NCI-H524 treated with DMSO at 0.1 percent for 48 hours (cell line): ENCODE measurements around the gene LRBA.

ENCODE experiments used
- DNase-seq: peaks from one replicate; lab custom pipeline; 2025; lab: John Stamatoyannopoulos, UW

The LRBA gene

DNA sequence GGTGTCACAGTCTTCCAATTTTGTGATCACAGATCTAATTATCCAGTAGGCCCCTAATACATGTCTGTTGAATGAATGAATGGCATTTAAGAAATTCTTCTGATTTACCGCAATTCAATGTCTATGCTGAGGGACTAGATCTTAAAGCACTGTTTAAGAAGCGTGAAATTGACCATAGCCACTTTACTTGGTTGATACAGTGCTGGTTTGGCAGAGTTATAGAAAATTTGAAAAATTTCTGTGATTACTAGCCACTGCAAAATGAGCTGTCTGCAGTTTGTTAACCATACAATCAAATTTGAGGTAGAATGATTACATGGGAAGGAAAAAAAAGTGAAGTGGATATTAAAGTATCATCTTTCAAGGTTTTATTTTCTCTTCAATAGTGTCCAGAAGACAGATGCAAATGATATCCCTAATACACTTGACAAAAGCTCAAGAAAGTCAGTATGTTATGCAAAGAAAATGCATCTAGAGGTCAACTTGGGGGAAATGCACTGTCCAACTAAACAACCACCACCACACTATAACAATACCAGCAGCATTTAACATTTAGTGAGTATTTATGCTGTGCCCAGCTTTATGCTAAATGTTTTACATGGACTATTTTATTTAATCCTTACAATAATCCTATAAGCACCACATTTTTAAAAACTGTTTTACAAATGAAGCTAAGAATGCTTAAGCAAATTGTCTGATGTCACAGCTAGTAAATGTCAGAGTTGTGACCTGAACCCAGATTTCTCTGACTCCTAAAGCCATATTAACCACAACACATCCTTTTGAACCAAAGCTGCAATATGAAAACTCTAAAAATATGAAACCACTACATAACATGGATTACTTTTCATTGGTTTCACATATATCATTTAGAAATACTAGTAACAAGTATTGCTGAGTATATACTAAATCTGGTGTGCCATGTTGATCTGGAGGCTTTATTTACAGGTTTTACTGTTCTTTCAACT is 651.1 kb downstream of the LRBA start:
- DNase-seq, result no peak

DNA sequence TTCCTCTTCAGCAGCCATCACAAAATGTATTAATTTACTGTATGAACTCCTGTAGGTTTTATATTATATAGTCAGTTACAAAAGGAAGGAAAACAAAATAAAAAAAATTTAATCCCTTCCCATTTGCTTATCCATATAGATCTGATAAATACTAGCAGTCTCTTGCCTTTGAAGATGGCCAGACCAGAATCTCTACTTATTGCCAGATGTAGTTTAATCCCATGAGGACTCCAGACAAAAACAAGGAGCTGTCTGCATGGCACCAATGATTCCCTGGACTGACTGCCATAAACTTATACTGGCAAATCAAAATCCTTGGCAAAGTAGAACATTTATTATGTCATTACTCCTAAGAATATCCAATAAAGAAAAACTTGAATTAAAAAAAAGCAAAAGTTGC is 656.4 kb downstream of the LRBA start:
- DNase-seq, result no peak

DNA sequence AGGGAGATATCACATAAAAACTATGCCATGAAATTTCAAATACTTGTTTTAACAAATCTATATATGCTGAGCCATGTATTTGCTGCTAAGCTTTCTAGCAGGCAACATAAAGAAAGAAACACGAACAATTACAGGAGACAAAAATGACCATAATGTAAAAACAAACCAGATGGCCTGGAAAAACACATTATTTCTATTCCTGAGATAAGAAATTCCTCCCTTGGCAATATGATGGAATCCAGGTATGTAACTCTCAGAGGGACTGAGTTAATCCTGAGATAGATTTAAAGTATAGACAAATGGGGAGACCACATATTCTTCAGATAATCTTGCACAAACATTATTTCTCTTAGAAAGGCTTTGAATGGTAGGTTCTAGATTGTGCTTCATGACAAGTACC is 657.3 kb downstream of the LRBA start:
- no peak for DNase-seq

DNA sequence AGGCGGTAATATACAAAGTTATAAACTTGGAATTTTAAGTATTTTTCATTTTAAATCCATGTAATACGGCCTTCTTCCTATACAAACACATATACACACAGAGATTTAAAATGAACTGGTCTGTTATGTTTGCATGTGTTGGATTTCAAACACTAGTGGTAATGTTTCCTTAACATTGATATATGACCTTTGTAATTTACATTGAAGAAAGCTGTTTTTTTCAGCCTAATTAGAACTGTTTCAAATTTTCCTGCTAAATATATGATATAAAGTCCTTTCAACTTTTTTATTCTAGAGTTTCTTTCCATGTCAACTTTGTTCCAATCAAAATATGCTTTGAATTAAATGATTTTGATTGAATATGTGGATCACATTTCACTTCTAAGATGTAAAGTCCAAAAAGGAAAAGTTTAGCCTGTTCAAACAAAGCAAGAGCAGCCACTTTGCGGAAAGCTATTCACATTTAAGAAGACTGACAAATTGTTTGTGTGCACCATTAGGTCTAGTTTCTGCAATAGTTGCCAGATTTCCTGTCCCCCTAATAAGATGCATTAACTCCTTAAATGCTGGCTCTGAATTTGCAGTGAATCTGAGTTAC is 659.1 kb downstream of the LRBA start:
- DNase-seq, result no peak

DNA sequence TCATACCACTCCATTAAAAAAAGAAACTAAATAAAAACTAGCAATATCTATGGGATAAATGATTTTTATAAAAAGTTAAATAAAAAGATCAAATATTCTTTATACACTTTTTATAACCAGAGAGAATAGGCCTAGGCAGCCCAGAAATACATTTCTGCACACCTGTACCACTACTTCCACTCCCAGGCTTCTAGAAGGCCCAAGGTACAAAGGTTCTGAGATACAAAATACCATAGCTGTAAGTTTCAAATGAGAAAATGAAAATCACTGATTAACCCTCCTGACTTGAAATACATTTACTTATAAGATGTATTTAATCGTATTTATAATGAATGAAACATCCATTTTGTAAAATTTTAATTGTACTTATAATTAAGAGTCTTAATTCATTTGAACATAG is 659.7 kb downstream of the LRBA start:
- DNase-seq, result no peak

DNA sequence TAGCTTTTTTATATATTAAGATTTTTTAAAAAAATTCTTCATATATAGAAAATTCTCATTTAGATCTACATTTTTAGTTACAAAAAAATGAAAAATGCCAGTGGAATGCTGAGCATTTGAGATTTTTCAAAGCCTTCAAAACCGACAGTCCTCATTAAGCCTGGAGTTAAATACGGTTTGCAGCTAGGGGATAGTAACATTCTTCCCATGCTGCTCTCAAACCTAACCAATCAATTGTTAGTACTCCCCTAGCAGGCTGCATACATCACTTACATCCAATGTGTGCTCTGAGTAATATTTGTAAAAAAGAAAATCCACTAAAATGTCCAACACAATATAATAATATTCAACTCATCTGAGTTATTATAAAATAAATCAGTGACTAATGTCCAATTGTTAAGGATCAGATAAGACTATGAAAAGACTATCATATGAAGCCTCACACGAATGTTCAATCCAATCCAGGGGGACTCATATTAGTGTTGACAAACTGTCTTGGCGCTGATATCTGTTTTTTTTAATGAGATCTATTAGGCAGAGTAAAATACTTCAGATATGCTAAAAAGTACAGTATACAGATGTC is 660.8 kb downstream of the LRBA start:
- no peak for DNase-seq

DNA sequence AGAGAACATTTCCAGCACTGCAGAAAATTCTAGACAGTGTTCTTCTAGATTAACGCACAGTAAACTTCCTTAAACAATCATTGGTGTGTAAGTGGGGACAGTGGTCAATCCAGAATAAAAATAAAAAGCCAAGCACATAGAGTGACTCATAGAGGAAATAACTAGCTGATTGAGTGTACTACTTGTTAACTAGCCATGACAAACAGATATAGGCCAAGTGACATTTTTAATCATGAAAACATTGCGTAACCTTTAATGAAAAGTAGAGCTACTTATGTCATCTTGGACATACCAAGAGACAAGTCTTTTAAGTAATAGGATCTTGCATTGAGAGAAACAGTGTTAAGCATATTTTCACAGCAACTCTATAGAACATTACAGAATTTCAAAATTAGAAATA is 667.0 kb downstream of the LRBA start:
- DNase-seq, result no peak

DNA sequence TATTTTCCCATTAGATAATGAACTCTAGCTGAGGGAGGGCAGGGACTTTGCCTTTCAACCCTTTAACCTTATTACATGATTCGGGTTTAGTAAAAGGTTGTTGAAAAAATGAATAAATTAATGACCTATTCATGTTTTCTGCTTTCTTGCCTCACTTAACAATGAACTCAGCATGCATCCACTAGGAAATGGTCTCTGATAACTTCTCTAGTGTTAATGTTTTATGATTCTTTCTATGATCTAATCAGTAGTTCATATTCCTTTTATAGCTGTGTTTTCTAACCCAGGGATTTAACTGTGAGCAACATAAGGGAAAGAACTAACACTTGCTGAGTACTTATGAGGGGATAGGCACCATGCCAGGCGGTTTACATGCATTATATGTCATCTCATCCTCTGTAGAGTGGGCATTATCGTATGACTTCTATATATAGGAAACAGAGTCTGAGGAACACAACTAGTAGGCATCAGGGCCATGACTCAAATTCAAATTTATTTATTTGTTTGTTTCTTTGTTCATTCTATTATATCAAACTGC is 669.8 kb downstream of the LRBA start:
- no peak for DNase-seq

DNA sequence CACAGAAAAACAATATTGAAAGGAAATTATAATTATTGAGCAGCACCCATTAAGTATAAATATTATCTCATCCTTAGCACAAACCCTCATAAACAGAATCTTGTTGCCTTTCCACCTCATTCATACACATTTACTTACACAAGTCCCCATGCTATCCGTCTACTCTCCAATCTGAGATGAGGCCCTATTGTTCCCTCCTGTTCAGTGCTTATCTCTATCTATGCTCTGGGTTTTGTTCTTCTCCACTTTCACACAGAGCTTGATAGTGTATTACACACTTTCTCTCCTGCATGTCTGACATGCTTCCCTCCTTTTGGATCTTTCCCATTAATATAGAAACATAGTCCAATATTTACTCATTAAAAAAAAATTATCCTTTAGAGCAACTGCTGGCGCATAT is 671.3 kb downstream of the LRBA start:
- no peak for DNase-seq

DNA sequence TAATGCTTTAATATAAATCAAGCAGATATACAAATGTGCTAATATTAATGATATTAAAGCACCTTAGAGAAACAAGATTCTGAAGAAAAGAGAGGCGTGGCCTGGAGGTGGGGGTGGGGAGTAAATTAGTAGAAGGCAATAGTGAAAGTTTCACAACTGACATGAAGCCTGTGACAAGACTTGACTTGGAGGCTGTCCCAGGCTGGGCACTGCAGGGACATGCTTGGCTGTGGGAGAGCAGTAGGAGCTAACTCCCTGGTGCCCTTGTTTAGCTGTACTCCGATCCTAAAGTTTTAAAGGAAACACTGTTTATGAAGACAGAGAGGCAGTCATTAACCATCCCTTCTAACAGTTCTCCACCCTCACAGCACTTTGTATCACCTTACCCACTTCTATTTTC is 672.1 kb downstream of the LRBA start:
- no peak for DNase-seq

DNA sequence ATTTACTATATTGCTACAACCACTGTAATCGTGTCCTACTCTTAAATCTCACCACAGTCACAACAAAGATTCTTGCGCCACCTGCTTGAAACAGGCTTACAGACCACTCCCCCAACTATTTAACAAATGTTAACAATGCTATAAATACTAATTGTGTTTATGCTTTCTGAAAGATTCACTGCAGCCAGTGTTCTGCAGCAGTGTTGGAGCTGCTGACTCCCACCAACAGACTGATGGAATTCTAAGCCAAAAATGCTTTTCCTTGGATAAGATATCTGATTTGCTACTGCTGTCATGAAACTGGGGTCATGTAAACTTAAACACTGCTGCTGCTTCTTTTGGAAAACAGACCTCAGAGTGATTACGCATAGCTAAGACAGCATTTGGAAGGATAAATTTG is 677.4 kb downstream of the LRBA start:
- DNase-seq, result no peak

DNA sequence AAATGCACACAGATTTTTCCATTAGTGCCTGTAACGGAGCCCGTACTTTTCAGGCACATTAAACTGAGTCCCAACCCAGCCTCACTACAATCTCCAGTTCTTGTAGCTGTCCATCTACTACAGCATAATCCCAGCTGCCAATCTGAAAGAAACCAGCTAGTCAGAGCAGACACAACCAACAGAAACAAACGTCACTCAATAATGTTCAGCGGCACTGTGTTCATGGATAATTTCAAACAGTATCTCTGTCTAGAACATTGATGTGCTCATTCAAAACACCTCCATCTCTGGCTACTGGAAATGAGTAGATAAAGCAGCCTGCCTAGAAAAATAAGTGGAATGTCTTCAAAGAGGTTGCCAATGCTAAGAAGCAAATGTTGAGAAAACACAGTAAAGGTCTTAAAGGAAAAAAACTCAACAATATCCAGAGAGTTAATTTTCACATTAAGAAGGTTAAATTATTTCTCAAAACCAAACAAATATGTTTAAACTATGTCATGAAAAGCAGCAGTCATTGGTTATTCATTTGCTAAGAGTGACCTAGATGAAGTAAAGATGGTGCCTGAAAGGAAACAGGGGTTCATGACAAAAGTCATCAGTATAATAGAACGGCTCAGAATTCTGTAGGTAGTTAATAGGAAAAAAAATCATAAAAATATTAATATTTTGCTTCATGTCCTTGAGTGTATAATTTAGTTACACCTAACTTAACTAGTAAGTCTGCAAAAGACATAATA is 678.2 kb downstream of the LRBA start:
- DNase-seq, result no peak

DNA sequence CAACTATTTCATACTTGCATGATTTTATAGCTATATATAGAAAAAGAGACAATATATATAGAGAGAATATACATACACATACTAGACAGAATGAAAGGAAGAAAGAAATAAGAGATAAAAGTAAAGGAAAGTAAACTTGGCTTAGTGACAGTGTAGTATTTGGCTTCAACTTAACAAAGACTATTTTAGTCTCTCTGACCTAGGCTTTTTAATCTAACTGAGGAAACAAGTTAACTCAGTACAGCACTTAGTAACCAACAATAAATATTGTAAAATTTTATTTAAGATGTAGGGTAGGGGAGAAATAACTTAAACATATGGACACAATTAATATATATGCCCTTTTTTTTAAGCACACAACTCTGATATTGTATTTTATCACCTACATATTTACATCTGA is 682.1 kb downstream of the LRBA start:
- no peak for DNase-seq

DNA sequence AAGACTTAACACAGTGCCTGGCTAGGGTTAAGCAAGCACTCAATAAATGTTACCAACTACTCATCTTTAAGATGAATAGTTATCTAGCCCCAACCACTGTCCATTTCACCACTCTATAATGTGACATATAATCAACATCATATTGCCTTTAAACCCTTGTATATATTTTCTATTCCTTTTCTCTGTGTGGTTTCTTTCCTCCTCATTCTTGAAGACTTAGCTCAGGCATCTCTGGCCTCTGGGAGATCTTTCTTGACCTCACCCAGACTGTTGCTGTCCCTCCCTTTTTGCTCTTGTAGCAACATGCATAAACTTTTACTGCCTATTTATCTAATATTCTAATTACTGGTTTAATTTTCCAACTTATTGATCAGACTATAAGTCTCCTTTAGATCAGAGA is 683.0 kb downstream of the LRBA start:
- no peak for DNase-seq

DNA sequence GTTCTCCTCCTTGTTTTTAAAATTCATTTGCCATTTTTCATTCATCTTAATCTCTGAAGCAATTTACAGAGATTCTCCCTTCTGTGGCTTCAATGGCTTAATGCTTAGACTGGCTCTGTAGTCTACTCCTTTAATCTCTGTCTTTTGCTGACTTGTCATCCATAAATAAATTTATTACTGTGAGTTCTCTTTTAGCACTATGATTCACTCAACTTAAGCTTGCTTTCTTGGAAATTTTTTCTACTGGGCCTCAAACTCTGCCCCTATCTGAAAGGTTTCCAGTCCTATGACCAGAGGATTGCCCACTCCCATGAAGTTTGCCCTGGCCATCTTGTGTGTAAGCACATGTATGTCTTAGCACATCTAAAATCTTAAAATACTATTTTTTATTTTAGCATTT is 685.7 kb downstream of the LRBA start:
- DNase-seq, result no peak

DNA sequence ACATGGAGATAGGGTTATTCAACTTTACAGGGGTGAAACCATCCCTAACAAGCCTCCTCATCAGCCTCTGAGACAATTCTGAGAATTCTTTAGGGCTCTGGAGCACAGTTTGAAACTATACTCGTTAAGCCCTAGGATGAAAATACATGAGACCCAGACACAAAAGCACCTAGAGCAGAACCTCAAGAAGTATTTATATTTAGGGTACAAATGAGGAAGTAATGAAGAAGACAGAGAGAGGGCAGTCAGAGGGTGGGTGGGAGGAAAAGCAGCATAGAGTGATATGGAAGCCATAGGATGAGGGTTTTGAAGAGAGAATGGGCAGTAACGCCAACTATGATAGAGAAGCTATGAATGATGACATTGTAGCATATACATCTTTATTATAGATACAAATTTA is 686.6 kb downstream of the LRBA start:
- DNase-seq, result no peak

DNA sequence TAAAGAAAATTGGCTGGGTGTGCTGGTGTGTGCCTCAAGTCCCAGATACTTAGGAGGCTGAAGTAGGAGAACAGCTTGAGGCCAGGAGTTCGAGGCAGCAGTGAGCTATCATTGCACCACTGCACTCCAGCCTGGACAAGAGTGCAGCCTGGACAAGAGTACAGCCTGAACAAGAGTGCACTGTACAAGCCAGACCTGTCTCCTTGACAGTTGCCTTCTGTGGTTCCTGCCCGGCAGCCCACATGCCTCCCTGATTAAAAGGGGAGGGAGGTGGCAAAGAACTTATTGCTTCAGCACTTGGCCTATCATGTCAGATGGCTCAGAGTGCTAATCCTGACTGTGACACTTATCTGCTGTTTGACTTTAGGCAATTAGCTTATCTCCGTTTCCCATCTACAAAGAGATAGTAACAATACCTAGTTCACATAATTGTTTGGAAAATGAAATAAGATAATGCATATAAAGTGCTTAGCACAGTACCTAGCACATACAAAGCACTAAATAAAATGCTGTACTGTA is 687.8 kb downstream of the LRBA start:
- no peak for DNase-seq

DNA sequence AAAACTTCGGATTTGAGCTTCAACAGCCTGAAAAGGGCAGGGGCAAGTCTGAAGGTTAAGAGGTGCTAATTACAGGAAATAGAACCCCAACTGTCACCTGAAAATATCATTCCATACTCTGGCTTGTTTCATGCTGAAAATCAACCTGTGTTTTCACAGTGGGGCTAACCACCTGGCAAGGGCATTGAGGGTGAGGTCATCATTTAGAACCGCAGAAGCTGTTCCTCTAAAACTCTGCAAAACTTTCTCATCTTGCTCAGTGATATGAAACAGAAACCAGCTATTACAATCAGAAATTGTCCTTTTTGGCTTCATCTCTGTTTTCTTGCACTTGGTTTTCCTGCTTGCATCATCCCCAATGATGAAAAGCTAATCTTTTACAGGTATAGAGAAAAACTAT is 689.2 kb downstream of the LRBA start:
- DNase-seq, result no peak

DNA sequence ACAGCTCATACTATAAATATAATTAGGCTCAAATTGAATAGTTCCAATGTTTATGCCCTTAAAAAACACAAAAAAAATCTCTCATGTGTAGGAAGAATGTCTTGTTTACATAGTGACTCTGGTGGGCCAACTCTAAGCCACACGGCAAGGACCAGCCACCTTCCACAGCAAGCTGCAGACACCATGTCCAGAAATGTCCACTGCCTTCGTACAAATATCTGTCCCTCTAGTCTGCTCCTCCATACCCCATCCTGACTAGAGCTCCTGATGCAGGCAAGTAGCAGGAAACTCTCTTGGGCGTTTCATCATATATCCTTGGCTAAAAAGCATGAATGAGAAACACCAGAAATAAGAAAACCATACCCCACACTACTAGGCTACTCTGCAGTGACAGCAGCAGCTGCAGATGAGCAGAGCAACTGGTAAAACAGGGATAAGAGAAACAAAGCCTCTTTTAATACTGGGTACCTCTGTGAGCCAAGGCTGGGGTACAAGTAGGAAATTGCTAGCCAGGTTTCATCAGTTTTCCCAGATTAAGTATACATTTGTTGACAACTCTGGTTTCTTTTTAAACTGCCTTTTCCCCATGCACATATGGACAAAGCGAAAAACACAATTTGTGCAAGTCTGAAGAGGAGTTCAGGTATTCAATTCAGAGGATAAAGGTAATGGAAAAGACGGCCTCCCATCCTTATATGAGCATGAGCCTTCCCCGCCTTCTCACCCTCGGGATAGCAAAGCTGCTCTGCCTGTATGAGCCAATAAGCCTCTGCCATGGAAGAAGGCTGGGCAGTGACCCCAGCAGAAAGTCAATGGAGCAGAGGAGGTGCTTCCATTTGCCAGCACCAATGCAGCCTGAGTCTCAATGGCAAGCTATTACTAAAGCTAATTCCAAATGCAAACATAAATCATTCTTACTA is 691.4 kb downstream of the LRBA start:
- DNase-seq, result no peak

DNA sequence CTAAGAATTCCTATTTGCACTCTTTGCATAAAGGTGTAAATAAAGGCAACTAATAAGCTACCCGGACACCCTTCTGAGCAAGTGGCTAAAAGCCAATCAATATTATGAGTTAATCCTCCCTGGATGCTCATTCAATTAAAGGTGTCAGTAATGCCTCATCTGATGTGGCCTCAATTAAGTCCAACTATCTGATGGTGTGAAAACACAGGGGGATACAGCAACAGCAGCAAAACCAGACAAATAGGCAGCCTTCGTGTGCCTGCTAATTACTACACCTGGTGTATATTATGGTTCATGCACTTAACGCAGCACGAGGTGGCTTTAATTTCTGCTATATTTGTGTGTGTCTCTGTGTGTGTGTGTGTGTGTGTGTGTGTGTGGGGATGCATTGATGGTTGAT is 692.4 kb downstream of the LRBA start:
- no peak for DNase-seq

DNA sequence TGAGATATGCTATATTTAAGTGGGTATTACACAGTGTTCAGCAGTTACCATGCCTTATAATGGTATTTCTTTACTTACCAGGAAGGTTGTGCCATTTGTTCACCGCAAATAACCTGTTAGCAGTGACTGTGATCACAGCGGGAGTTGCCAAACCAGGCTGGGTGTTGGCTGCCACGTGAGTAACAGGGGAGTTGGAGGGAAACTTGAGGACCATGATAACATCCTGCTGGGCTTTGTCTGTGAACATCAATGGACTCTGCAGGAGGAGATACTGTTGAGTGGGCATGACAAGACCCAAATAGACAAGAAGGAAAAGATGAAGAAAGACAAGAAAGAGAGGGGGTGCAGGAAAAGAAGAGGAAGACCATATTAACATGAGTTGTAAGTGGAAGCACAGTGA is 694.0 kb downstream of the LRBA start:
- no peak for DNase-seq
